NT2/D1 (cell line): ENCODE measurements around the gene CH25H.

Experiments used
- DNase-seq: peaks from one replicate; pipeline ENCODE4 v3.0.0-alpha.2; 2011; ENCODE audit warnings: low read depth, low spot score
- H3K27me3 ChIP-seq: 2 replicates; pipeline ENCODE4 v1.6.0; 2011; ENCODE audit warnings: mild to moderate bottlenecking; ENCODE audit not compliant: insufficient read length, insufficient read depth
- H3K36me3 ChIP-seq: 2 replicates; pipeline ENCODE4 v1.6.1; 2011; ENCODE audit warnings: mild to moderate bottlenecking, low read length, mixed read lengths; ENCODE audit not compliant: insufficient read depth, insufficient read length
- H3K4me1 ChIP-seq: 2 replicates; pipeline ENCODE4 v1.5.1; 2011; ENCODE audit not compliant: insufficient read depth, insufficient read length
- H3K4me3 ChIP-seq: 2 replicates; pipeline ENCODE4 v1.5.1; 2011; ENCODE audit warnings: low read depth; ENCODE audit not compliant: insufficient read length
- H3K9ac ChIP-seq: 2 replicates; pipeline ENCODE4 v1.6.0; 2011; ENCODE audit warnings: low read depth; ENCODE audit not compliant: insufficient read length
- H3K9me3 ChIP-seq: 2 replicates; pipeline ENCODE4 v1.5.1; 2011; ENCODE audit warnings: mild to moderate bottlenecking, low read length; ENCODE audit not compliant: insufficient read depth
- SUZ12 ChIP-seq: IDR thresholded peaks from 2 replicates; pipeline ENCODE4 v1.6.1; 2011; ENCODE audit not compliant: insufficient read length, insufficient read depth; ENCODE audit errors: extremely low read depth
- YY1 ChIP-seq: IDR thresholded peaks from 2 replicates; pipeline ENCODE4 v1.6.1; 2011; ENCODE audit not compliant: insufficient read length, insufficient read depth
- ZNF274 ChIP-seq: IDR thresholded peaks from 2 replicates; pipeline ENCODE4 v1.6.1; 2011; ENCODE audit warnings: mild to moderate bottlenecking, low read depth, low read length

The CH25H gene

DNA sequence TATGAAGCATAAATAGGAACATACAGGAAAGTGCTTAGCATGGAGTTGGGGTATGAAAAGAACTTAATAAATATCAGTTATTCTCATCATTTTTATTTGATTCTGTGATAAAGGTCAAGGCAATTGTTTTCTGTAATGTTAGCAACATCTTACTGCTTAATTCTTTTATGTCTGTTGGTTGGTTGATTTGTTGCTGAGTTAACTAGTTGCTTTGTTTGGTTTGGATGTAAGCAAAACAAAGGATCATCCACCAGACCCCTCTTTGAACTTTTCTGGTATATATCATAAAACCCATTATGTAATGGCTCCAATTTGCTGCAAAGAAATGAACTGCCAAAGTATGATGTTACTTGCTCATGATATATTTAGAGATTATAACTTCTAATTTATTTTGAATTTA lies 44.5 kb downstream of the CH25H start:
- Histone ChIP-seq H3K9me3 (no peaks in the 10 kb centered on the region), H3K4me1 (no peaks in the 10 kb centered on the region), H3K36me3 (no peaks in the 10 kb centered on the region), H3K4me3 (no peak overlapping the region), H3K9ac (no peak overlapping the region), H3K27me3 (no peaks in the 10 kb centered on the region)
- TF ChIP-seq SUZ12 = no peak
- TF ChIP-seq YY1 = no peak
- TF ChIP-seq ZNF274 = no peak
- DNase-seq = no peak

GRCh38 chr10:89160339-89160738 lies 46.8 kb downstream of the CH25H start:
- no peaks in the 10 kb centered on the region for H3K27me3 ChIP-seq
- H3K4me3 ChIP-seq = no peak overlapping the region
- no peaks in the 10 kb centered on the region for H3K36me3 ChIP-seq
- H3K4me1 ChIP-seq = no peaks in the 10 kb centered on the region
- no peak overlapping the region for H3K9ac ChIP-seq
- H3K9me3 ChIP-seq = no peaks in the 10 kb centered on the region
- no peak for TF ChIP-seq SUZ12
- TF ChIP-seq YY1 = no peak
- DNase-seq = no peak

- Histone ChIP-seq H3K4me1 (no peaks in the 10 kb centered on the region), H3K9ac (no peak overlapping the region), H3K27me3 (no peaks in the 10 kb centered on the region), H3K4me3 (no peak overlapping the region), H3K9me3 (no peaks in the 10 kb centered on the region), H3K36me3 (no peaks in the 10 kb centered on the region)
- TF ChIP-seq ZNF274 (no peak), YY1 (no peak), SUZ12 (no peak)
- no peak for DNase-seq
These were observed 47.4 kb downstream of the CH25H start for GRCh38 chr10:89159761-89160160.

DNA sequence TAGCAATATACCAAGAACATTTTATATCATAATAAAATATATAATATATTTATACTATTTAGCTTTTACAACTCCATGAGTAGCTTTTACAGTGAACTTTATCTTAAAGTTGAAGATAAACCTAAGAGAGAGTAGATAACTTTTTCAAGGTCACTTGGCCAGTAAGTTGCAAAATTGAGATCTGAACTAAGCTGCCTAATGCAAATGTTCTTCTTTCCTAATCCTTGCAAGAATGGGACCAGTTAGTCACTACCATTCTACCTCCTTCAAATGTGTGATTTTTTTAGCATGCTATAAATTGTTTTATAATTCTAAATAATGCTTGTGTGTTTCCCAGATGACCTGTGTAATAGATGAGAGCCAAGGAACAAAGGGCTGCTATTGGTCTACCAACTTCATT lies 47.8 kb downstream of the CH25H start:
- Histone ChIP-seq H3K36me3 (no peaks in the 10 kb centered on the region), H3K9me3 (no peaks in the 10 kb centered on the region), H3K27me3 (no peaks in the 10 kb centered on the region), H3K9ac (no peak overlapping the region), H3K4me1 (no peaks in the 10 kb centered on the region), H3K4me3 (no peak overlapping the region)
- DNase-seq = no peak
- no peak for TF ChIP-seq YY1
- no peak for TF ChIP-seq ZNF274
- TF ChIP-seq SUZ12 = no peak

- TF ChIP-seq YY1 (no peak), SUZ12 (no peak), ZNF274 (no peak)
- Histone ChIP-seq H3K9ac (no peak overlapping the region), H3K4me3 (no peak overlapping the region), H3K36me3 (no peaks in the 10 kb centered on the region), H3K4me1 (no peaks in the 10 kb centered on the region), H3K27me3 (no peaks in the 10 kb centered on the region), H3K9me3 (no peaks in the 10 kb centered on the region)
- no peak for DNase-seq
These were observed 48.7 kb downstream of the CH25H start for GRCh38 chr10:89158446-89158845.

- no peak overlapping the region for H3K9ac ChIP-seq
- no peak for DNase-seq
These were observed 50.8 kb downstream of the CH25H start for GRCh38 chr10:89156161-89156835.

More at GRCh38 chr10:89156161-89156835, 50.8 kb downstream of the CH25H start:
- H3K4me3 ChIP-seq = no peak overlapping the region
- H3K36me3 ChIP-seq = no peaks in the 10 kb centered on the region
- TF ChIP-seq YY1 = no peak
- TF ChIP-seq SUZ12 = no peak
- TF ChIP-seq ZNF274 = no peak
- no peaks in the 10 kb centered on the region for H3K4me1 ChIP-seq
- no peaks in the 10 kb centered on the region for H3K9me3 ChIP-seq
- no peaks in the 10 kb centered on the region for H3K27me3 ChIP-seq
